ENCODE measurements around the gene CACNG8.

Gene CACNG8

GRCh38 chr19:54014920-54015560 lies 52.3 kb downstream of the CACNG8 start:
- H3K27ac ChIP-seq (ENCODE audit: low read depth, low read length) = no peak overlapping the region
- H3K9ac ChIP-seq (ENCODE audit: low read length) = no peak overlapping the region
- H3K9me3 ChIP-seq (ENCODE audit: control insufficient read depth, insufficient read depth, low read depth, low read length) = no peaks in the 10 kb centered on the region
- H3K4me3 ChIP-seq (ENCODE audit: low read depth, low read length) = no peak overlapping the region
- H3K4me1 ChIP-seq (ENCODE audit: control insufficient read depth, insufficient read depth, low read length) = peaks cover 9% of the 10 kb centered on the region
- no peaks in the 10 kb centered on the region for H3K36me3 ChIP-seq (ENCODE audit: control insufficient read depth, insufficient read depth, low read length)
- no peaks in the 10 kb centered on the region; the same call in 1 of the 2 replicates for H3K27me3 ChIP-seq (ENCODE audit: control insufficient read depth, insufficient read depth, low read length)

GRCh38 chr19:54017261-54017660 lies 54.5 kb downstream of the CACNG8 start:
- H3K36me3 ChIP-seq (ENCODE audit: control insufficient read depth, insufficient read depth, low read length) = no peaks in the 10 kb centered on the region
- peaks cover 8% of the 10 kb centered on the region; the same call in 1 of the 2 replicates for H3K4me1 ChIP-seq (ENCODE audit: control insufficient read depth, insufficient read depth, low read length)
- no peak overlapping the region for H3K4me3 ChIP-seq (ENCODE audit: low read depth, low read length)
- no peaks in the 10 kb centered on the region for H3K9me3 ChIP-seq (ENCODE audit: control insufficient read depth, insufficient read depth, low read depth, low read length)
- H3K27ac ChIP-seq (ENCODE audit: low read depth, low read length) = no peak overlapping the region
- H3K27me3 ChIP-seq (ENCODE audit: control insufficient read depth, insufficient read depth, low read length) = no peaks in the 10 kb centered on the region; the same call in 1 of the 2 replicates
- no peak overlapping the region for H3K9ac ChIP-seq (ENCODE audit: low read length)

GRCh38 chr19:54021363-54021762 lies 58.6 kb downstream of the CACNG8 start:
- no peak overlapping the region for H3K4me3 ChIP-seq (ENCODE audit: low read depth, low read length)
- H3K9me3 ChIP-seq (ENCODE audit: control insufficient read depth, insufficient read depth, low read depth, low read length) = no peaks in the 10 kb centered on the region
- H3K9ac ChIP-seq (ENCODE audit: low read length) = no peak overlapping the region
- H3K27me3 ChIP-seq (ENCODE audit: control insufficient read depth, insufficient read depth, low read length) = no peaks in the 10 kb centered on the region; the same call in 1 of the 2 replicates
- H3K36me3 ChIP-seq (ENCODE audit: control insufficient read depth, insufficient read depth, low read length) = no peaks in the 10 kb centered on the region
- H3K4me1 ChIP-seq (ENCODE audit: control insufficient read depth, insufficient read depth, low read length) = peaks cover 12% of the 10 kb centered on the region; the same call in 1 of the 2 replicates
- H3K27ac ChIP-seq (ENCODE audit: low read depth, low read length) = no peak overlapping the region

DNA sequence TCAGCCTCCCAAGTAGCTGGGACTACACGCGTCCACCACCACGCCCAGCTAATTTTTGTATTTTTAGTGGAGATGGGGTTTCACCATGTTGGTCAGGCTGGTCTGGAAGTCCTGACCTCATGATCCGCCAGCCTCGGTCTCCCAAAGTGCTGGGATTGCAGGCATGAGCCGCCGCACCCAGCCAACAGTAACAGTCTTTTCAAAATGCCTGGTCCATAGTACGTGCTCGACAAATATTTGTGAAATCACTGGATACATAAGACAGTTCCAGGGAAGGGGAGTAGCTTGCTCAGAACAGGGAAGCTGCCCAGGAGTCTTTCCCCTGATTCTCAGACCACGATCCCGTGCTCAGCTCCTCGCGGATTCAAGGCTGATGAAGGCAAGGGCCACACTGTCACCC lies 59.2 kb downstream of the CACNG8 start:
- peaks cover 12% of the 10 kb centered on the region; the same call in 1 of the 2 replicates for H3K4me1 ChIP-seq (ENCODE audit: control insufficient read depth, insufficient read depth, low read length)
- H3K4me3 ChIP-seq (ENCODE audit: low read depth, low read length) = no peak overlapping the region
- H3K9me3 ChIP-seq (ENCODE audit: control insufficient read depth, insufficient read depth, low read depth, low read length) = no peaks in the 10 kb centered on the region
- H3K36me3 ChIP-seq (ENCODE audit: control insufficient read depth, insufficient read depth, low read length) = no peaks in the 10 kb centered on the region
- H3K27ac ChIP-seq (ENCODE audit: low read depth, low read length) = no peak overlapping the region
- H3K9ac ChIP-seq (ENCODE audit: low read length) = no peak overlapping the region
- H3K27me3 ChIP-seq (ENCODE audit: control insufficient read depth, insufficient read depth, low read length) = no peaks in the 10 kb centered on the region

- Histone ChIP-seq H3K4me3 (ENCODE audit: low read depth, low read length) (no peak overlapping the region), H3K36me3 (ENCODE audit: control insufficient read depth, insufficient read depth, low read length) (no peaks in the 10 kb centered on the region), H3K27ac (ENCODE audit: low read depth, low read length) (no peak overlapping the region), H3K9me3 (ENCODE audit: control insufficient read depth, insufficient read depth, low read depth, low read length) (no peaks in the 10 kb centered on the region), H3K27me3 (ENCODE audit: control insufficient read depth, insufficient read depth, low read length) (no peaks in the 10 kb centered on the region), H3K9ac (ENCODE audit: low read length) (no peak overlapping the region), H3K4me1 (ENCODE audit: control insufficient read depth, insufficient read depth, low read length) (peaks cover 12% of the 10 kb centered on the region; the same call in 1 of the 2 replicates)
Observed at GRCh38 chr19:54023191-54023590, 60.5 kb downstream of the CACNG8 start.

DNA sequence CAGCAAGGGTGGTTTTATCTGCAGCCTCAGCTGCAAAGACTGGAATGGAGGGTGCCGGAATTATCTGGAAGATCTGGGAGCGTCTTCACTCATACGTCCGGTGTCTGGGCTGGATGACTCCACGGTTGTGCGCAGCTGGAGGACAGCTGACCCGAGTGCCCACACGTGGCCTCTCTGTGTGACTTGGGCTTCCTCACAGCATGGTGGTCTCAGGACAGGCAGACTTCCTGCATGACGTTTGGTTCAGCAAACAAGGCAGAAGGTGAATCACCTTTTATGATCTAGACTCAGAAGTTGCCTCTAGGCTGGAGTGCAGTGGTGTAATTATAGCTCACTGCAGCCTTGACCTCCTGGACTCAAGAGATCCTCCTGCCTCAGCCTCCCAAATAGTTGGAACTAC lies 61.9 kb downstream of the CACNG8 start:
- Histone ChIP-seq H3K27me3 (ENCODE audit: control insufficient read depth, insufficient read depth, low read length) (no peaks in the 10 kb centered on the region), H3K27ac (ENCODE audit: low read depth, low read length) (no peak overlapping the region), H3K9ac (ENCODE audit: low read length) (no peak overlapping the region), H3K9me3 (ENCODE audit: control insufficient read depth, insufficient read depth, low read depth, low read length) (no peaks in the 10 kb centered on the region), H3K4me1 (ENCODE audit: control insufficient read depth, insufficient read depth, low read length) (peaks cover 10% of the 10 kb centered on the region; the same call in 1 of the 2 replicates), H3K4me3 (ENCODE audit: low read depth, low read length) (no peak overlapping the region), H3K36me3 (ENCODE audit: control insufficient read depth, insufficient read depth, low read length) (no peaks in the 10 kb centered on the region)

GRCh38 chr19:54026656-54027055 lies 63.9 kb downstream of the CACNG8 start:
- H3K4me3 ChIP-seq (ENCODE audit: low read depth, low read length) = no peak overlapping the region
- no peaks in the 10 kb centered on the region for H3K9me3 ChIP-seq (ENCODE audit: control insufficient read depth, insufficient read depth, low read depth, low read length)
- peaks cover 3% of the 10 kb centered on the region; the same call in 1 of the 2 replicates for H3K4me1 ChIP-seq (ENCODE audit: control insufficient read depth, insufficient read depth, low read length)

DNA sequence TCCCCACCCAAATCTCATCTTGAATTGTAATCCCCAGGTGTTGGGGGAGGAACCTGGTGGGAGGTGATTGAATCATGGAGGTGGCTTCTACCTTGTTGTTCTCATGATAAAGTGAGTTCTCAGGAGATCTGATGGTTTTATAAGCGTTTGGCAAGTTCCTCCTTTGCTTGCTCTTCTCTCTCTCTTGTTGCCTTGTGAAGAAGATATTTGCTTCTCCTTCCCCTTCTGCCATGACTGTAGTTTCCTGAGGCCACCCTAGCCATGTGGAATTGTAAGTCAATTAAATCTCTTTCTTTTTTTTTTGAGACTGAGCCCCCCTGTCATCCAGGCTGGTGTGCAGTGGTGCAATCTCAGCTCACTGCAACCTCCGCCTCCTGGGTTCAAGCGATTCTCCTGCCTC lies 66.6 kb downstream of the CACNG8 start:
- Histone ChIP-seq H3K9ac (ENCODE audit: low read length) (no peak overlapping the region), H3K4me1 (ENCODE audit: control insufficient read depth, insufficient read depth, low read length) (no peaks in the 10 kb centered on the region; the same call in 1 of the 2 replicates), H3K27me3 (ENCODE audit: control insufficient read depth, insufficient read depth, low read length) (no peaks in the 10 kb centered on the region), H3K36me3 (ENCODE audit: control insufficient read depth, insufficient read depth, low read length) (no peaks in the 10 kb centered on the region), H3K27ac (ENCODE audit: low read depth, low read length) (no peak overlapping the region), H3K4me3 (ENCODE audit: low read depth, low read length) (no peak overlapping the region), H3K9me3 (ENCODE audit: control insufficient read depth, insufficient read depth, low read depth, low read length) (no peaks in the 10 kb centered on the region)

More at GRCh38 chr19:54026656-54027055, 63.9 kb downstream of the CACNG8 start:
- Histone ChIP-seq H3K9ac (ENCODE audit: low read length) (no peak overlapping the region), H3K27me3 (ENCODE audit: control insufficient read depth, insufficient read depth, low read length) (no peaks in the 10 kb centered on the region), H3K27ac (ENCODE audit: low read depth, low read length) (no peak overlapping the region), H3K36me3 (ENCODE audit: control insufficient read depth, insufficient read depth, low read length) (no peaks in the 10 kb centered on the region)

DNA sequence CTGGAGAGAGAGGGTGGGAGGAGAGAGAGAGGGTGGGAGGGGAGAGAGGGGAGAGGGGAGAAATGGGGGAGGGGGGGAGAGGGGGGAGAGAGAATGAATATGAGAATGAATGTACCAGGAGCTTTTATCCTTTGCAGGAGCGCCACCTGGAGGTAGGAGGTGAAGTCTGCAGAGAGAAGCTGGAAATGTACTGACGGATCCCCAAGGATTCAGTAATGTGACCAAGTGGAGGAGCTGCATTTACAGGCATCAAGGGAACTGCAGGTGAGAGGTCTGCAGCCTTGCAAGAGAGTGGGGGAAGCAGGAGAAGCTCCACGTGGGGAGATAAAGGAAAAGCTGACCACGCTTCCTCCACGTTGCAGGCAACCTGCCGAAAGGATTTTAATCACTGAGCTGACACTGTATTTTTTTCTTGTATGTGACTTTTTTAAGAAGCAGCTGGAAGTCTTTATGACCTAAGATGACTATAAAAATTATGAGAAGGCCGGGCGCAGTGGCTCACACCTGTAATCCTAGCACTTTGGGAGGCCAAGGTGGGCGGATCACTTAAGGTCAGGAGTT lies 67.3 kb downstream of the CACNG8 start:
- no peaks in the 10 kb centered on the region for H3K27me3 ChIP-seq (ENCODE audit: control insufficient read depth, insufficient read depth, low read length)
- H3K9me3 ChIP-seq (ENCODE audit: control insufficient read depth, insufficient read depth, low read depth, low read length) = no peaks in the 10 kb centered on the region
- no peak overlapping the region for H3K4me3 ChIP-seq (ENCODE audit: low read depth, low read length)
- H3K36me3 ChIP-seq (ENCODE audit: control insufficient read depth, insufficient read depth, low read length) = no peaks in the 10 kb centered on the region
- no peak overlapping the region for H3K27ac ChIP-seq (ENCODE audit: low read depth, low read length)
- no peak overlapping the region for H3K9ac ChIP-seq (ENCODE audit: low read length)
- H3K4me1 ChIP-seq (ENCODE audit: control insufficient read depth, insufficient read depth, low read length) = peaks cover 7% of the 10 kb centered on the region

DNA sequence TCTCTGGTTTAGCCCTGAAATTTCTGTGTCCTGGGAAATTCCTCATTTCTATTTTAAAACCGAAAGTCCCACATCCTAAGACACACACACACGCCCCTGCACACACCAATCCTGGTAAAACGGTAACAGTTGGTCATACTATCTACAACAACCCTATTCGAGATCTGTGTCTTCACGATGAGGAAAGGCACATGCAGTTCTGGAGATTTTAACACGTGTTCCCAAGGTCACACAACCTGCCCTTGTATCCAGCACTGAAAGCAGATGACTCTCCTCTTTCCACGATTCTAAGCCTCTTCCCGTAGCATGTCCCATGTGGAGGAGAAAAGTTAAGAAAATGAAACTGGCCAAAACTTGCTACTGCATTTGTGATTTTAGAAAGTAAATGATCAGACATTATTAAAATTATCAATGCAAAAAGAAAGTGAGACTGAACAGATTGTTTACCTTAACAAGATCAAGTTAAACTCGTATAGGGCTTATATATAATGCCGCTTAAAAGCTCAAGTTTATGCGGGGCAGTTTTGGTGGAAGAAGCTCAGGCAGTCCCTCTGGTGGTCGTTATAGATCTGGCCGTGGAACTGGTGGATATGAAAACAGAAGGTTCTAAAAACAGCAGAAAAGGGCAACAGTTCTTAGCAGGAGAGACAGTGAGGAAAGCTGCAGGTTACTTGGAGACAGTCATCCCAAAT lies 68.3 kb downstream of the CACNG8 start:
- H3K4me1 ChIP-seq (ENCODE audit: control insufficient read depth, insufficient read depth, low read length) = peaks cover 14% of the 10 kb centered on the region
- no peaks in the 10 kb centered on the region for H3K36me3 ChIP-seq (ENCODE audit: control insufficient read depth, insufficient read depth, low read length)
- no peak overlapping the region for H3K27ac ChIP-seq (ENCODE audit: low read depth, low read length)
- no peak overlapping the region for H3K4me3 ChIP-seq (ENCODE audit: low read depth, low read length)
- no peaks in the 10 kb centered on the region for H3K27me3 ChIP-seq (ENCODE audit: control insufficient read depth, insufficient read depth, low read length)
- no peaks in the 10 kb centered on the region for H3K9me3 ChIP-seq (ENCODE audit: control insufficient read depth, insufficient read depth, low read depth, low read length)
- H3K9ac ChIP-seq (ENCODE audit: low read length) = peak overlapping the region; percentile 9
